HCT116 (cell line): ENCODE measurements around the gene CLVS2. TPM values are rescaled to one million over a fixed set of nuclear protein-coding genes. Genes with fewer than 3 reads are reported as not detected.

Source experiments
- ATAC-seq: fragments of 200-7000 bp; cut with Tn5 transposase; 2 replicates; pipeline ENCODE4 v1.9.1; 2020; ENCODE audit warnings: mild to moderate bottlenecking, moderate library complexity
- BruUV-seq: library from RNA; stranded (reverse); fragments of 400-500 nt; replicated peaks from 2 replicates; lab custom pipeline; 2021; lab: Mats Ljungman, UMichigan
- CTCF ChIA-PET: fragments of 300-600 bp; sonication (Branson Sonifier 250); formaldehyde crosslinking; loops from one replicate; lab custom pipeline; 2021; ENCODE audit warnings: antibody characterized with exemption; lab: Charles Lee
- POLR2A ChIA-PET: fragments of 300-600, 350-600 bp; sonication (Branson Sonifier 250); formaldehyde crosslinking; loops from one replicate; lab custom pipeline; 2021; ENCODE audit warnings: antibody characterized with exemption; lab: Charles Lee
- RAD21 ChIA-PET, 2 experiments: fragments of 300-600 bp; sonication (Branson Sonifier 250); formaldehyde crosslinking; loops; one replicate each; lab custom pipeline; 2023; ENCODE audit warnings: low total read pairs in 2 of 2; ENCODE audit not compliant: uncharacterized antibody in 2 of 2, unreplicated experiment in 2 of 2, low non-redundant PET in 1 of 2; lab: Charles Lee
- DNase-seq: peaks from one replicate; pipeline ENCODE4 v3.0.0-alpha.2; 2010; ENCODE audit warnings: low read depth, low spot score
- H2AFZ ChIP-seq: fragments of 200-600 bp; shearing (Covaris generic), sonication (generic); 2 replicates; pipeline ENCODE4 v1.6.1; 2017; ENCODE audit warnings: low read depth, mixed run types, mixed read lengths, antibody characterized with exemption, low read length; ENCODE audit not compliant: poor library complexity, severe bottlenecking
- H3K27ac ChIP-seq: 2 replicates; pipeline ENCODE4 v1.5.1; 2012; ENCODE audit warnings: low read depth, low read length
- H3K27me3 ChIP-seq: fragments of 200-600 bp; sonication (generic); 2 replicates; pipeline ENCODE4 v1.6.1; 2016; ENCODE audit warnings: mixed run types, low read length, mixed read lengths; ENCODE audit not compliant: insufficient read depth
- H3K36me3 ChIP-seq, 2 experiments: fragments of 200-500 bp in 1 of 2; fragments of 200-600 bp in 1 of 2; sonication (Bioruptor generic) in 1 of 2; sonication (generic) in 1 of 2; 2 replicates each; pipeline versions ENCODE4 v1.5.1 to v1.6.1; 2014 to 2016; ENCODE audit warnings: low read length in 2 of 2, inconsistent platforms in 1 of 2, mixed read lengths in 1 of 2, mixed run types in 1 of 2; ENCODE audit not compliant: insufficient read depth in 2 of 2, control insufficient read depth in 1 of 2
- H3K4me1 ChIP-seq, 2 experiments: fragments of 200-600 bp in 1 of 2; sonication (generic) in 1 of 2; 2 replicates each; pipeline versions ENCODE4 v1.5.1 to v1.6.1; 2012 to 2017; ENCODE audit warnings: low read length in 2 of 2, inconsistent platforms in 1 of 2, mild to moderate bottlenecking in 1 of 2, mixed read lengths in 1 of 2, mixed run types in 1 of 2, moderate library complexity in 1 of 2; ENCODE audit not compliant: insufficient read depth in 2 of 2, control insufficient read depth in 1 of 2
- H3K4me2 ChIP-seq: fragments of 200-600 bp; sonication (generic); 2 replicates; pipeline ENCODE4 v1.6.1; 2017; ENCODE audit warnings: mixed run types, low read length, mixed read lengths
- H3K4me3 ChIP-seq, 2 experiments: fragments of 200-600 bp in 1 of 2; sonication (generic) in 1 of 2; replicated peaks in 1 of 2; 2 replicates each; pipeline ENCODE4 v1.5.1; 2011 to 2016; ENCODE audit warnings: low read length in 2 of 2, control low read depth in 1 of 2, low read depth in 1 of 2, mild to moderate bottlenecking in 1 of 2, mixed read lengths in 1 of 2, mixed run types in 1 of 2
- H3K79me2 ChIP-seq: fragments of 200-600 bp; sonication (generic); 2 replicates; pipeline ENCODE4 v1.6.1; 2017; ENCODE audit warnings: mild to moderate bottlenecking, mixed run types, low read length, moderate library complexity, mixed read lengths; ENCODE audit not compliant: insufficient read depth
- H3K9ac ChIP-seq: fragments of 200-600 bp; sonication (generic); 2 replicates; pipeline ENCODE4 v1.6.1; 2016; ENCODE audit warnings: low read length, mixed read lengths
- H3K9me2 ChIP-seq: fragments of 200-600 bp; sonication (generic), shearing (Covaris generic); 2 replicates; pipeline ENCODE4 v1.6.1; 2017; ENCODE audit warnings: mixed run types, mild to moderate bottlenecking, moderate library complexity; ENCODE audit not compliant: insufficient read depth
- H3K9me3 ChIP-seq, 2 experiments: fragments of 200-500 bp in 1 of 2; fragments of 200-600 bp in 1 of 2; sonication (Bioruptor generic) in 1 of 2; sonication (generic) in 1 of 2; 2 replicates each; pipeline ENCODE4 v1.6.1; 2014 to 2017; ENCODE audit warnings: low read length in 2 of 2, mixed read lengths in 2 of 2, inconsistent platforms in 1 of 2, low read depth in 1 of 2, mild to moderate bottlenecking in 1 of 2, mixed run types in 1 of 2, moderate library complexity in 1 of 2; ENCODE audit not compliant: control insufficient read depth in 1 of 2, insufficient read depth in 1 of 2
- H4K20me1 ChIP-seq: fragments of 200-600 bp; sonication (generic), shearing (Covaris generic); 2 replicates; pipeline ENCODE4 v1.6.1; 2017; ENCODE audit warnings: mixed run types, mild to moderate bottlenecking, moderate library complexity; ENCODE audit not compliant: insufficient read depth
- CBX3 ChIP-seq: IDR thresholded peaks from 2 replicates; pipeline ENCODE4 v1.6.1; 2012; ENCODE audit warnings: low read depth
- CEBPB ChIP-seq: IDR thresholded peaks from 2 replicates; pipeline ENCODE4 v1.6.1; 2012; ENCODE audit warnings: low read depth
- EGR1 ChIP-seq: IDR thresholded peaks from 2 replicates; pipeline ENCODE4 v1.6.1; 2012; ENCODE audit warnings: low read depth
- ELF1 ChIP-seq: IDR thresholded peaks from 2 replicates; pipeline ENCODE4 v1.6.1; 2012; ENCODE audit warnings: low read depth, borderline replicate concordance
- EZH2 ChIP-seq: fragments of 200-600 bp; sonication (generic); IDR thresholded peaks from 2 replicates; pipeline ENCODE4 v1.6.1; 2017; ENCODE audit warnings: antibody characterized with exemption, mixed run types
- FOSL1 ChIP-seq: IDR thresholded peaks from 2 replicates; pipeline ENCODE4 v1.6.1; 2012; ENCODE audit warnings: low read depth
- JUND ChIP-seq: IDR thresholded peaks from 2 replicates; pipeline ENCODE4 v1.6.1; 2012
- POLR2A ChIP-seq: IDR thresholded peaks from 2 replicates; pipeline ENCODE4 v1.7.0; 2011; ENCODE audit warnings: borderline replicate concordance; ENCODE audit not compliant: insufficient read depth, insufficient read length; ENCODE audit errors: extremely low read depth
- POLR2AphosphoS5 ChIP-seq: IDR thresholded peaks from 2 replicates; pipeline ENCODE4 v1.6.1; 2011; ENCODE audit warnings: mild to moderate bottlenecking, low read depth, low read length, moderate library complexity
- RAD21 ChIP-seq: IDR thresholded peaks from 2 replicates; pipeline ENCODE4 v1.6.1; 2012; ENCODE audit warnings: low read depth, mild to moderate bottlenecking
- SIN3A ChIP-seq: IDR thresholded peaks from 2 replicates; pipeline ENCODE4 v1.6.1; 2012; ENCODE audit warnings: low read depth
- SRF ChIP-seq: IDR thresholded peaks from 2 replicates; pipeline ENCODE4 v1.6.1; 2012; ENCODE audit warnings: low read depth
- TCF7L2 ChIP-seq: IDR thresholded peaks from 2 replicates; pipeline ENCODE4 v1.7.0; 2011; ENCODE audit warnings: borderline replicate concordance, inconsistent platforms; ENCODE audit not compliant: insufficient read depth, insufficient read length; ENCODE audit errors: extremely low read depth
- YY1 ChIP-seq: IDR thresholded peaks from 2 replicates; pipeline ENCODE4 v1.6.1; 2011; ENCODE audit warnings: low read length, low read depth, moderate library complexity, mild to moderate bottlenecking; ENCODE audit not compliant: insufficient replicate concordance; ENCODE audit errors: extremely low read depth
- ZFX ChIP-seq: fragments of 450-650 bp; IDR thresholded peaks from 2 replicates; pipeline ENCODE4 v1.6.1; 2017
- intact Hi-C: fragments of 100-400 bp; cut with micrococcal nuclease; formaldehyde crosslinking; loops from 2 replicates; pipeline ENCODE4 v1.10.0; 2022
- total RNA-seq: library from RNA; stranded (reverse); gene quantifications from one replicate; pipeline ENCODE4 v1.2.1, GENCODE V29; 2021; ENCODE audit not compliant: unreplicated experiment
- TF ChIP-seq, protein P1 (sequence below): IDR thresholded peaks from 2 replicates; pipeline ENCODE4 v1.6.1; 2012
- TF ChIP-seq, protein P2 (sequence below): IDR thresholded peaks from 2 replicates; pipeline ENCODE4 v1.6.1; 2011; ENCODE audit warnings: mild to moderate bottlenecking, low read length, moderate library complexity; ENCODE audit not compliant: insufficient replicate concordance; ENCODE audit errors: extremely low read depth
- TF ChIP-seq, protein P3 (sequence below): IDR thresholded peaks from 2 replicates; pipeline ENCODE4 v1.6.1; 2012
- TF ChIP-seq, protein P4 (sequence below), 3 experiments: fragments of 200-600 bp in 1 of 3; sonication (generic) in 1 of 3; IDR thresholded peaks in 2 of 3; conservative IDR thresholded peaks in 1 of 3; 2 replicates each; pipeline ENCODE4 v1.5.1; 2012 to 2017; ENCODE audit warnings: low read depth in 2 of 3, low read length in 2 of 3, antibody characterized with exemption in 1 of 3, borderline replicate concordance in 1 of 3, control low read depth in 1 of 3, mild to moderate bottlenecking in 1 of 3, mixed read lengths in 1 of 3, mixed run types in 1 of 3, moderate library complexity in 1 of 3; ENCODE audit not compliant: insufficient read depth in 1 of 3

CLVS2 gene
- total RNA-seq, 1 experiment from 2014 or later = not detected

DNA sequence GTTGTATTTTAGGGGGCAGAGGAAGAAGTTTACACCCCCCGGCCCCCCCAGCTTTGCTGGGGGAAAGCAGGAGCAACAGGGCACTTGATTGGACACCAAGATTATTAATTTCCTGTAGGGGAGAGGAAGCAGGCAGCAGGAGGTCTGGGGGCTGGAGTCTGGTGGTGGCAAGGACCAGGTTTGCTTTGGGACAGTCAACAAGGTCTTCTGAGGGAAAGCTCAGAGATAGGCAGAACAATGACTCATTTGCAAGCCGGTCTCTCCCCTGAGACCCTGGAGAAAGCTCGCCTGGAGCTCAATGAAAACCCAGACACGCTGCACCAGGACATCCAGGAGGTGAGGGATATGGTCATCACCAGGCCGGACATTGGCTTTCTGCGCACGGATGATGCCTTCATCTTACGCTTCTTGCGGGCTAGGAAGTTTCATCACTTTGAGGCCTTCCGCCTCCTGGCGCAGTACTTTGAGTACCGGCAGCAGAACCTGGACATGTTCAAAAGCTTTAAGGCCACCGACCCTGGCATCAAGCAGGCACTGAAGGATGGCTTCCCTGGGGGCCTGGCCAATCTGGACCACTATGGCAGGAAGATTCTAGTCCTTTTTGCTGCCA, 1.6 kb downstream of the CLVS2 start (continued):
- TF ChIP-seq YY1 (no peak), CBX3 (no peak), ELF1 (no peak), SIN3A (no peak), POLR2AphosphoS5 (no peak), RAD21 (no peak), FOSL1 (no peak), POLR2A (no peak), JUND (no peak)
- TF ChIP-seq, protein P1, sequence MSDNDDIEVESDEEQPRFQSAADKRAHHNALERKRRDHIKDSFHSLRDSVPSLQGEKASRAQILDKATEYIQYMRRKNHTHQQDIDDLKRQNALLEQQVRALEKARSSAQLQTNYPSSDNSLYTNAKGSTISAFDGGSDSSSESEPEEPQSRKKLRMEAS = no peak
- TF ChIP-seq, protein P2, sequence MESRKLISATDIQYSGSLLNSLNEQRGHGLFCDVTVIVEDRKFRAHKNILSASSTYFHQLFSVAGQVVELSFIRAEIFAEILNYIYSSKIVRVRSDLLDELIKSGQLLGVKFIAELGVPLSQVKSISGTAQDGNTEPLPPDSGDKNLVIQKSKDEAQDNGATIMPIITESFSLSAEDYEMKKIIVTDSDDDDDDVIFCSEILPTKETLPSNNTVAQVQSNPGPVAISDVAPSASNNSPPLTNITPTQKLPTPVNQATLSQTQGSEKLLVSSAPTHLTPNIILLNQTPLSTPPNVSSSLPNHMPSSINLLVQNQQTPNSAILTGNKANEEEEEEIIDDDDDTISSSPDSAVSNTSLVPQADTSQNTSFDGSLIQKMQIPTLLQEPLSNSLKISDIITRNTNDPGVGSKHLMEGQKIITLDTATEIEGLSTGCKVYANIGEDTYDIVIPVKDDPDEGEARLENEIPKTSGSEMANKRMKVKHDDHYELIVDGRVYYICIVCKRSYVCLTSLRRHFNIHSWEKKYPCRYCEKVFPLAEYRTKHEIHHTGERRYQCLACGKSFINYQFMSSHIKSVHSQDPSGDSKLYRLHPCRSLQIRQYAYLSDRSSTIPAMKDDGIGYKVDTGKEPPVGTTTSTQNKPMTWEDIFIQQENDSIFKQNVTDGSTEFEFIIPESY = no peak
- TF ChIP-seq, protein P3, sequence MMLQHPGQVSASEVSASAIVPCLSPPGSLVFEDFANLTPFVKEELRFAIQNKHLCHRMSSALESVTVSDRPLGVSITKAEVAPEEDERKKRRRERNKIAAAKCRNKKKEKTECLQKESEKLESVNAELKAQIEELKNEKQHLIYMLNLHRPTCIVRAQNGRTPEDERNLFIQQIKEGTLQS = no peak

DNA sequence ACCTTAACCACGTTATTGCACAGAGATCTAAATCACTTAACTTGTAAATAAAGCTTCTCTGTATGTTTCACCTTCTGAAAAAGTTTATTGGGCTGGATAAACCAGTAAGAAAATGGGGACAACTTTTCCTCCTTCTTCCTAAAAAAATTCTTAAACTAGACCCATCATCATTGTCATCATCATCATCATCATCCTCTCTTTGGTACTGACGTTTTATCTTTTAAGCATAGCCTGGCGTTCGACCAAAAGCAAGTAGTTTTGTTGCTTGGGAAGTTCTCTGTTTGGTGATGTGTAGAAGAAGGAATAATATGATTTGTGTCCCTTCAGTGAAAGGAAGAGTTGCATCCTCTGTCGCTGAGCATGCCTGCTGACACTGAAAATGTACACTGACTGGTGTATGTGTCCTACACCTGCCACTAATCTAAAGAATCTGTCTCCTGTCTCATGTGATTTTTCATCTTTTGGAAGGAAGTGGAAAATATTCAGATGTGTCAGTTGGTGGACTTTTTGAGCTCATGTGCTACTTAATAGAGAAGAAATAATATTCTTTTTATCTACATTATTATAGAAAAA, 2.5 kb downstream of the CLVS2 start:
- peaks cover 27% of the 10 kb centered on the region for H3K27me3 ChIP-seq
- no peaks in the 10 kb centered on the region for H3K9me3 ChIP-seq
- no peaks in the 10 kb centered on the region for H3K9me2 ChIP-seq
- H3K36me3 ChIP-seq = no peaks in the 10 kb centered on the region
- no peak overlapping the region for H3K9ac ChIP-seq
- no peak overlapping the region for H2AFZ ChIP-seq
- H4K20me1 ChIP-seq = no peaks in the 10 kb centered on the region
- CTCF ChIA-PET = no interaction called here
- H3K79me2 ChIP-seq = no peaks in the 10 kb centered on the region
- ATAC-seq (no peak), DNase-seq (no peak)
- no peaks in the 10 kb centered on the region for H3K4me1 ChIP-seq
- intact Hi-C loops = no loop called here
- H3K4me3 ChIP-seq = no peak overlapping the region
- RAD21 ChIA-PET = no interaction called here
- no TSS peak for BruUV-seq
- no peak overlapping the region for H3K4me2 ChIP-seq
- POLR2A ChIA-PET = no interaction called here
- no peak overlapping the region for H3K27ac ChIP-seq
- TF ChIP-seq SIN3A (no peak), CEBPB (no peak), JUND (no peak), EGR1 (no peak), POLR2AphosphoS5 (no peak), POLR2A (no peak), FOSL1 (no peak), TCF7L2 (no peak), SRF (no peak), ZFX (no peak), ELF1 (no peak), EZH2 (no peak)
- TF ChIP-seq, protein P1 = no peak
- TF ChIP-seq, protein P3 = no peak
- TF ChIP-seq, protein P4, sequence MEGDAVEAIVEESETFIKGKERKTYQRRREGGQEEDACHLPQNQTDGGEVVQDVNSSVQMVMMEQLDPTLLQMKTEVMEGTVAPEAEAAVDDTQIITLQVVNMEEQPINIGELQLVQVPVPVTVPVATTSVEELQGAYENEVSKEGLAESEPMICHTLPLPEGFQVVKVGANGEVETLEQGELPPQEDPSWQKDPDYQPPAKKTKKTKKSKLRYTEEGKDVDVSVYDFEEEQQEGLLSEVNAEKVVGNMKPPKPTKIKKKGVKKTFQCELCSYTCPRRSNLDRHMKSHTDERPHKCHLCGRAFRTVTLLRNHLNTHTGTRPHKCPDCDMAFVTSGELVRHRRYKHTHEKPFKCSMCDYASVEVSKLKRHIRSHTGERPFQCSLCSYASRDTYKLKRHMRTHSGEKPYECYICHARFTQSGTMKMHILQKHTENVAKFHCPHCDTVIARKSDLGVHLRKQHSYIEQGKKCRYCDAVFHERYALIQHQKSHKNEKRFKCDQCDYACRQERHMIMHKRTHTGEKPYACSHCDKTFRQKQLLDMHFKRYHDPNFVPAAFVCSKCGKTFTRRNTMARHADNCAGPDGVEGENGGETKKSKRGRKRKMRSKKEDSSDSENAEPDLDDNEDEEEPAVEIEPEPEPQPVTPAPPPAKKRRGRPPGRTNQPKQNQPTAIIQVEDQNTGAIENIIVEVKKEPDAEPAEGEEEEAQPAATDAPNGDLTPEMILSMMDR (IDR thresholded peaks at IDR 0.05 in 2 of 3, conservative IDR thresholded peaks at IDR 0.05 in 1 of 3; ENCODE audit: borderline replicate concordance in 1 of 3, insufficient read depth in 1 of 3, low read depth in 2 of 3, low read length in 2 of 3) = no peak
